Measurements from ENCODE around the gene ZNF644.
"Not testable (repeated sequence)": the region's sequence is repeated elsewhere in the genome, so short reads cannot be mapped to it uniquely, and the experiment has no call there.

The ZNF644 gene

GRCh38 chr1:91021686-91022517, at the start of gene ZNF644:
Gene ZNF644 (minus strand): TSS chr1:91022035. CDS start chr1:90982353, 39,682 bp downstream.
- peak; percentile 96 for DNase-seq

- no peak for DNase-seq
Measured at GRCh38 chr1:91070298-91070697, 48.5 kb upstream of the ZNF644 start.

GRCh38 chr1:91066538-91066937, 44.7 kb upstream of the ZNF644 start:
- DNase-seq: no peak

- no peak for DNase-seq
Measured at GRCh38 chr1:91065337-91065736, 43.5 kb upstream of the ZNF644 start.

- not testable (repeated sequence) for DNase-seq
Measured at GRCh38 chr1:91063403-91063802, 41.6 kb upstream of the ZNF644 start.

GRCh38 chr1:91059157-91059556, 37.3 kb upstream of the ZNF644 start:
- DNase-seq: no peak

- no peak for DNase-seq
Measured at GRCh38 chr1:91057784-91058183, 35.9 kb upstream of the ZNF644 start.

- DNase-seq: peak; percentile 5
Measured at GRCh38 chr1:91054780-91055481, 33.1 kb upstream of the ZNF644 start.

- DNase-seq: no peak
Measured at GRCh38 chr1:91053630-91054029, 31.8 kb upstream of the ZNF644 start.

- not testable (repeated sequence) for DNase-seq
Measured at GRCh38 chr1:91049551-91049950, 27.7 kb upstream of the ZNF644 start.

GRCh38 chr1:91046766-91047165, 24.9 kb upstream of the ZNF644 start:
- no peak for DNase-seq

GRCh38 chr1:91045284-91045683, 23.4 kb upstream of the ZNF644 start:
- DNase-seq: no peak

- not testable (repeated sequence) for DNase-seq
Measured at GRCh38 chr1:91044776-91045175, 22.9 kb upstream of the ZNF644 start.

- not testable (repeated sequence) for DNase-seq
Measured at GRCh38 chr1:91042372-91042771, 20.5 kb upstream of the ZNF644 start.

- no peak for DNase-seq
Measured at GRCh38 chr1:91038582-91038981, 16.7 kb upstream of the ZNF644 start.

- DNase-seq: no peak
Measured at GRCh38 chr1:91036894-91037829, 15.3 kb upstream of the ZNF644 start.

GRCh38 chr1:91032349-91032748, 10.5 kb upstream of the ZNF644 start:
- DNase-seq: no peak

GRCh38 chr1:91031081-91031480, 9.2 kb upstream of the ZNF644 start:
- no peak for DNase-seq

- DNase-seq: peak; percentile 25
Measured at GRCh38 chr1:91026777-91027176, 4.9 kb upstream of the ZNF644 start.

- no peak for DNase-seq
Measured at GRCh38 chr1:91026320-91026719, 4.5 kb upstream of the ZNF644 start.

GRCh38 chr1:91024481-91025119, 2.8 kb upstream of the ZNF644 start:
- DNase-seq: no peak

GRCh38 chr1:91022518-91022929, 689 bp upstream of the ZNF644 start:
- DNase-seq: no peak

Measured in CD4-positive, alpha-beta T cell treated with Interleukin-17A for 1 hour (primary cell).